ENCODE results near the gene ZFYVE21. TPM values are rescaled to one million over a fixed set of nuclear protein-coding genes. Genes with fewer than 3 reads are reported as not detected.

The ZFYVE21 gene
- total and polyA plus RNA-seq, 8 donors, result 13.7 to 32.6 (median 17.3) TPM

- ATAC-seq (peak in 1 of 4 donors; percentile 4), DNase-seq (peak in 1 of 6 donors; percentile 70), FAIRE-seq (no peak)
Measured at GRCh38 chr14:103705504-103706284, 9.9 kb upstream of the ZFYVE21 start.

GRCh38 chr14:103706551-103707328 is 8.9 kb upstream of the ZFYVE21 start:
- Histone ChIP-seq H3K4me3 (no peak overlapping the region), H3K27ac (no peak overlapping the region), H3K9me3 (no peaks in the 10 kb centered on the region), H3K36me3 (peaks cover 0 to 7% (median 0%) of the 10 kb centered on the region in 3 donors), H3K27me3 (no peaks in the 10 kb centered on the region), H3K4me1 (no peaks in the 10 kb centered on the region)
- DNase-seq, result peak in 3 of 6 donors; percentile 13 to 69 (median 26)
- no peak for ATAC-seq
- 89 to 92% methylated on average over 41 of the region's 41 CpGs for WGBS, 2 donors
- intact Hi-C loops (cut with DNase I), result no loop called here
- TF ChIP-seq, protein P1, sequence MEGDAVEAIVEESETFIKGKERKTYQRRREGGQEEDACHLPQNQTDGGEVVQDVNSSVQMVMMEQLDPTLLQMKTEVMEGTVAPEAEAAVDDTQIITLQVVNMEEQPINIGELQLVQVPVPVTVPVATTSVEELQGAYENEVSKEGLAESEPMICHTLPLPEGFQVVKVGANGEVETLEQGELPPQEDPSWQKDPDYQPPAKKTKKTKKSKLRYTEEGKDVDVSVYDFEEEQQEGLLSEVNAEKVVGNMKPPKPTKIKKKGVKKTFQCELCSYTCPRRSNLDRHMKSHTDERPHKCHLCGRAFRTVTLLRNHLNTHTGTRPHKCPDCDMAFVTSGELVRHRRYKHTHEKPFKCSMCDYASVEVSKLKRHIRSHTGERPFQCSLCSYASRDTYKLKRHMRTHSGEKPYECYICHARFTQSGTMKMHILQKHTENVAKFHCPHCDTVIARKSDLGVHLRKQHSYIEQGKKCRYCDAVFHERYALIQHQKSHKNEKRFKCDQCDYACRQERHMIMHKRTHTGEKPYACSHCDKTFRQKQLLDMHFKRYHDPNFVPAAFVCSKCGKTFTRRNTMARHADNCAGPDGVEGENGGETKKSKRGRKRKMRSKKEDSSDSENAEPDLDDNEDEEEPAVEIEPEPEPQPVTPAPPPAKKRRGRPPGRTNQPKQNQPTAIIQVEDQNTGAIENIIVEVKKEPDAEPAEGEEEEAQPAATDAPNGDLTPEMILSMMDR (IDR thresholded peaks at IDR 0.05), result no peak
- no peak for FAIRE-seq

More at GRCh38 chr14:103705504-103706284, 9.9 kb upstream of the ZFYVE21 start:
- Histone ChIP-seq H3K9me3 (no peaks in the 10 kb centered on the region), H3K36me3 (peaks cover 0 to 8% (median 0%) of the 10 kb centered on the region in 3 donors), H3K27me3 (no peaks in the 10 kb centered on the region), H3K27ac (peak overlapping the region in 1 of 4 donors; percentile 54), H3K4me1 (no peaks in the 10 kb centered on the region), H3K4me3 (no peak overlapping the region)
- intact Hi-C loops (cut with DNase I), result no loop called here
- TF ChIP-seq, protein P1 (IDR thresholded peaks at IDR 0.05), result no peak
- 80 to 82% methylated on average over 28 of the region's 28 CpGs for WGBS, 2 donors

DNA sequence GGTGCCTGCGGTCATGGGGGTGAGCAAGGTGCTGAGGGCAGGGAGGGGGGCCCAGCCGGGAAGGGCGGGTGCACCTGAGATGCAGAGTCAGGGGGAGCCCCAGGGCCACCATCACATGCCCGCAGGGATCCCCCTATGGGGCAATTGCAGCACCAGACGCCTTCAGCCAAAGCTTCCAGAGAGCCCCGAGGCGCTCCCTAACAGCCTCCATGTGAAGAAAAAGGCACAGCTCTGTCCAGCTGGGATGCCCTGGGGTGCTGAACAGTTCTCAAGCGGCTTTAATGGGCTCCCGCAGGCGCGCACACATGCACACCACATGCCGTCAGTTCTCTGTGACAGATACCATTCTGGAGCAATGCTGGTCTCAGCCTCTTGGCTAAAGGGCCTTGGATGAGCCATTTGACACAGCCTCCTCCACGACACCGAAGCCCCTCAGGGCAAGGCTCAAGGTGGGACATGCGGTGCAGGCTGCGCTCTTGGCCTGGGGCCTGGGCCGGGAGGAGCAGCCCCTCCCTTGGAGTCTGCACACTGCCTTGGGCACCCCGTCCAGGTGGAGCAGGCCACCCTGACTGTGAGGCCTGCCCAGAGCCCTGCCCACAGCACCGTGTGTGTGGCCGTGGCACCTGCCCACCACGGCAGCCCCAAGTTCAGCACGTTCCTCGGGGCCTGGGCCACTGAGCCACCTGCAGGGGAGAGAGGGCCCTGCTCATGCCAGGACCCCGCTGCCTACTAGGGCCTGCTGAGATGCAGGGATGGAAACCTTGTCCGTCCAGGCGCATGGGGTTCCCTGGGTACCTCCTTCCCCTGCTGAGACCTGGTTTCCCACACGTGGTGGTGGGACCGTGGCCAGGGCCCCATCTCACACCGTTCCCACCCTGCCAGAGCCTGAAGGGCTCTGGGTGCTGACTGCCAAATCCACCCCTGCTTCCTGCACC is 8.0 kb upstream of the ZFYVE21 start:
- ATAC-seq (no peak), FAIRE-seq (no peak), DNase-seq (peak in 3 of 6 donors; percentile 14 to 73 (median 37))
- Histone ChIP-seq H3K4me3 (no peak overlapping the region), H3K4me1 (peaks cover 0 to 3% (median 0%) of the 10 kb centered on the region in 3 donors), H3K27me3 (no peaks in the 10 kb centered on the region), H3K9me3 (no peaks in the 10 kb centered on the region), H3K27ac (no peak overlapping the region), H3K36me3 (no peaks in the 10 kb centered on the region)
- TF ChIP-seq, protein P1 (IDR thresholded peaks at IDR 0.05), result no peak
- intact Hi-C loops (cut with DNase I), result no loop called here
- 84 to 88% methylated on average over 29 of the region's 29 CpGs for WGBS, 2 donors

GRCh38 chr14:103708750-103709187 is 6.8 kb upstream of the ZFYVE21 start:
- ATAC-seq (peak in 2 of 4 donors; percentile 19 to 25), DNase-seq (peak in 2 of 6 donors; percentile 38 to 70), FAIRE-seq (no peak)
- no peaks in the 10 kb centered on the region for H3K27me3 ChIP-seq
- no peak overlapping the region for H3K4me3 ChIP-seq
- TF ChIP-seq, protein P1 (IDR thresholded peaks at IDR 0.05), result no peak
- no peaks in the 10 kb centered on the region for H3K9me3 ChIP-seq
- no peaks in the 10 kb centered on the region for H3K36me3 ChIP-seq
- intact Hi-C loops (cut with DNase I), result no loop called here
- H3K4me1 ChIP-seq, result peaks cover 0 to 4% (median 0%) of the 10 kb centered on the region in 3 donors
- H3K27ac ChIP-seq, result peak overlapping the region in 2 of 4 donors; percentile 3 to 16
- WGBS, 2 donors, result 50 to 54% methylated on average over 18 of the region's 18 CpGs

Measured in pancreas (tissue), 10 donors.